ACHN (cell line): ENCODE data around the gene RAB4B.

ENCODE experiments used
- DNase-seq: peaks from one replicate; pipeline ENCODE4 v3.0.0-alpha.2; 2015
- in situ Hi-C: cut with HindIII; loops from 2 replicates; pipeline ENCODE4 v1.10.0; 2017; ENCODE audit warnings: low sequenced_read_pairs, low pct_ligation_motif_present, low pct_unique_long_range_greater_than_20kb

RAB4B gene

DNA sequence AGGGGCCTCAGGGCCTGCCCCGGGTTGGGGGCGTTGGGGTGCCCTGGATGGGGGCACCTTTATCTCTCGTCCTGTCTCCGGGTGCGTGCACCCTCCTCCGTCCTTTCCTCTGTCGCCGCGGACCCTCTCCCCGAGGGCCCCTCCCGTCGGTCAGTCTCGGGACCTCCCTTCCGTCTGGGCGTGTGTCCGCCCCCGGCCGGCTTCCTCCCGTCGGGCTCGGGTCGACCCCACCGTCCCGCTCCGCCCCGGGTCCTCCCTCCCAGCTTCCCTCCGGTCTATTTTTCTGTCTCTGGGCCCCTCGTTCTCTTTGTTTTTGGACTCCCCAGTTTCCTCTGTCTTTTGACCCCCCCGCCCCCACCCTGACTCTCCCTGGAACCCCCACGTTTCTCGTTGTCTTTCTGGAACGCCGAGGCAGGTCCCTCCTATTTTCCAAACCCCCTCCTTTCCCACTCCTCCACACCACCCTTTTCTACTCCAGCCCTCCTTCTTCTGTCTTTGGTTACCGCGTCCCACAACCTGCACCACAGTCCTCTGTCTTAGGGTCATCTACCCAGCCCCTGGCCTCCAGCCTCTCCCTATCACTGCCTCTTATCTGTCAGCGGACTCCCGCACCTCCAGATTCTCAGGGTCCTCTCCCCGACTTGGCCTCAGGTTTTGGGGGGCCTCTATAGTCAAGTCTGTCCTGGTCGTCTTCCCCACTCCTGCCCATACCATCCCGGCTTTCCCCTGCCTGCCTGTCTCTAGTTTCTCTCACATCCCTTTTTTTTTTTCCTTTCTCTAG lies 21.7 kb downstream of the RAB4B start:
- in situ Hi-C loops: no loop called here
- peak; percentile 17 for DNase-seq

- in situ Hi-C loops: no loop called here
- no peak for DNase-seq
Observed at GRCh38 chr19:40800339-40800996, 22.4 kb downstream of the RAB4B start.

DNA sequence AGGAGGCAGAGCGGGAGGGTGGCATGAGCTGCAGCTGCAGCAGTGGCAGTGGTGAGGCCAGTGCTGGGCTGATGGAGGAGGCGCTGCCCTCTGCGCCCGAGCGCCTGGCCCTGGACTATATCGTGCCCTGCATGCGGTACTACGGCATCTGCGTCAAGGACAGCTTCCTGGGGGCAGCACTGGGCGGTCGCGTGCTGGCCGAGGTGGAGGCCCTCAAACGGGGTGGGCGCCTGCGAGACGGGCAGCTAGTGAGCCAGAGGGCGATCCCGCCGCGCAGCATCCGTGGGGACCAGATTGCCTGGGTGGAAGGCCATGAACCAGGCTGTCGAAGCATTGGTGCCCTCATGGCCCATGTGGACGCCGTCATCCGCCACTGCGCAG lies 22.9 kb downstream of the RAB4B start:
- in situ Hi-C loops: no loop called here
- no peak for DNase-seq

DNA sequence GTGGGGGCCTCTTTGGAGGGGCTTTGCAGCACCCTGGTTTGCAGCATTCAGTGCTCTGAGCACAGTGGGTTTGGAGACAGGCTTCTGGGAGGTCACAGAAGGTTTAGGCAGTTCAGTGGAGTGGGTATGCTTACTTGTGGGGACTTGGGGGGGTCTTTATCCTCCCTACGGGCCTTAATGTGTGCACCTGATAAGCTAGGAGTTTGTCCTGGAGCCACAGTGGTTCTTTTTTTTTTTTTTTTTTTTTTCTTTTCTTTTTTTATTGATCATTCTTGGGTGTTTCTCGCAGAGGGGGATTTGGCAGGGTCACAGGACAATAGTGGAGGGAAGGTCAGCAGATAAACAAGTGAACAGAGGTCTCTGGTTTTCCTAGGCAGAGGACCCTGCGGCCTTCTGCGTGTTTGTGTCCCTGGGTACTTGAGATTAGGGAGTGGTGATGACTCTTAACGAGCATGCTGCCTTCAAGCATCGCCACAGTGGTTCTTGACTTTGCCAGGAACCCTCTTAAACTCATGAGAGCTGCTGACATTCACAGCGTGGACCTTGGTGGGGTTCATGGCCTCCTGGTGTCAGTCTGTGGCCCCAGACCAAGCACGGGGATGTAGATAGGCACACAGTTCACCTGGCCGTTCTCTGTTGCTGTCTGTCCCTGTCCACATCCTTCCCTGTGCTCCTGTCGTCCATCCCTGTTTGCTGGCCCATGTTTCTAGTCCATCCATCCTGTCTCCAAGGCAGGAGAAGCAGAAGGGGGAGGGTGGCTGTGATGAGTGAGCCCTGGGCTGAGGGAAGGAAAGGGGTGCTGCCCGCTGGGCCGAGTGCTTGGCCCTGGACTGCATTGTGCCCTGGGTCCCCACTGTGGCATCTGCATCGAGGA lies 23.6 kb downstream of the RAB4B start:
- no peak for DNase-seq
- in situ Hi-C loops: no loop called here

DNA sequence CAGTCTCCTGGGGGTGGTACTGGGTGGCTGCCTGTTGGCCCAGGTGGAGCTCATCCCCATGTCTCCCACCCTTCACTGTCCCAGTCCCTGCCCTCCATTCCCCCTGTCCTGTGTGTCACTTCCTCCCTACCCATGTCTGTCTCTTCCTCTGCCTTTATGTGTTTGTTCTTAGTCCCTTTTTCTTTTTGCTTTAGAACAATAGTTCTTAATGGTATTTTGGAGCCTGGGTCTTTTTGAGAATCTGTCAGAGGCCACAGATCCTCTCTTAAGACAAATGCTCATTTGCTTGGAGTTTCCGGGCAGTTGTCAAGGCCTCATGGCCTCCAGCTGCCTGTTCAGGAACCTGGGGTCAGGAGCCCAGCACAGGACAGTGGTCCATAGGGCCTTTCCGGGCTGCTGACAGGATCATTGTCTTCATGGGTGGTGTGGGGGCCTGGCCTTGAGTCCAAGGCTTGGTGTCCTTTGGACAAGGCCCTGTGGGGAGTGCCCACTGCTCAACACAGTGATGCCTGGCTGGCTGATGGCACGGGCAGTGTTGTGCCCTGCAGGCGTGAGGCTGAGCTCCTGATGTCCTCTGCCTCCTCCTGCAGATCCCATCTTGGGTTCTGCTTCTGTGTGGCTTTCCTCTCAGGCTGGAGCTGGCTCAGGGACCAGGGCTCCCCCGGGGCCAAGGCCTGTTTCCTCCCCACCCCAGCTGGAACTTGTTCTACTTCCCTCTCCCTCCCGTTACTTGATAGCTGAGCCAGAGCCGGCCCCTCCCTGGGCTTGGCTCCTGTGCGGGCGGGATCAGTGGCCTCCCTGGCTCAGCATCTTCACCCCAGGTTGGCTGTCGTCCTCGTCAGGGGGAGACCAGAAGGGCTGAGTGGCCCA lies 24.5 kb downstream of the RAB4B start:
- in situ Hi-C loops: no loop called here
- DNase-seq: no peak

DNA sequence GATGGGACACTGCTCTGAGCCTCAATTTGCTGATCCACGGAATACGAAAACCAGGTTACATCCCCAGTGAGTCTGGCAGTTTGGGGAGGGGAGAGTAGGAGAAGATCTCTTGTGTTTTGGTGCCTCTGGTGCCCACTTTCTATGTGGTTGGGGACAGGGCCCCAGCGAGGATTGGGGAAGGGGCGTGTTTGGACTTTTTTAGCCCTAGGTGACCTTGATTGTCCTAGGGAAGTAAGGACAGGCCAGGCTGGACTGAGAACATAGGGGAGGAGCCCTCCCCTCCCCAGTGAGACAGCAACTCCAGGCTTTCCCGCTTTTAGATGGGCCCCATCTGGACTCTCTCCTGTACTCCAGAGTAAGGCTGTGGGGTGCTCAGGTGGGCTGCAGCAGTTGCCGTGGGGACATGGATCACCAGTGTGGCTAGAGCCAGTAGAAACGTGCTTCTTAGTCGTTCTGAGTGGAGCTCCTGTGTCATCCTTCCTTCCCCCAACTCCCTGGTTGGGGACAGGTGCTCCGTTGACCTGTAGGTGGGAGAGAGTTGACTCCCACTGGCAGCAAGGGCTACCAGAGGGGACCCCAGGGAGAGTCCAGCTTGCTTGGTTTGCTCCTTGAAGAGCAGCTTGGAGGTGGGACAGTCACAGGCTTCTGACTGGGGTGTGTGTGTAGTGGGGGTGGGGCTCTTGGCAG lies 25.3 kb downstream of the RAB4B start:
- no peak for DNase-seq
- in situ Hi-C loops: no loop called here

GRCh38 chr19:40803857-40804782 lies 26.1 kb downstream of the RAB4B start:
- in situ Hi-C loops: no loop called here
- DNase-seq: no peak

GRCh38 chr19:40804783-40805242 lies 26.8 kb downstream of the RAB4B start:
- no peak for DNase-seq
- in situ Hi-C loops: no loop called here

- in situ Hi-C loops: no loop called here
- no peak for DNase-seq
Observed at GRCh38 chr19:40805258-40805868, 27.3 kb downstream of the RAB4B start.

GRCh38 chr19:40806423-40807146 lies 28.5 kb downstream of the RAB4B start:
- in situ Hi-C loops: no loop called here
- DNase-seq: peak; percentile 79

- in situ Hi-C loops: no loop called here
- peak; percentile 15 for DNase-seq
Observed at GRCh38 chr19:40807147-40808020, 29.3 kb downstream of the RAB4B start.

- in situ Hi-C loops: no loop called here
Observed at GRCh38 chr19:40808021-40808325, 29.9 kb downstream of the RAB4B start.

GRCh38 chr19:40808497-40808896 lies 30.4 kb downstream of the RAB4B start:
- DNase-seq: no peak
- in situ Hi-C loops: no loop called here

More at GRCh38 chr19:40808021-40808325, 29.9 kb downstream of the RAB4B start:
- no peak for DNase-seq

GRCh38 chr19:40809358-40810086 lies 31.5 kb downstream of the RAB4B start:
- in situ Hi-C loops: no loop called here
- no peak for DNase-seq

GRCh38 chr19:40810160-40810559 lies 32.1 kb downstream of the RAB4B start:
- no peak for DNase-seq
- in situ Hi-C loops: no loop called here
